HUES48 (cell line): Measurements from ENCODE around the gene SAT1.

Experiments used
- H3K27ac ChIP-seq: one replicate; pipeline ENCODE4 v1.7.0; 2013; ENCODE audit warnings: low read depth, low read length, inconsistent platforms
- H3K27me3 ChIP-seq: 2 replicates; pipeline ENCODE4 v1.6.1; 2013; ENCODE audit warnings: mild to moderate bottlenecking, low read length; ENCODE audit not compliant: control insufficient read depth, insufficient read depth
- H3K36me3 ChIP-seq: 2 replicates; pipeline ENCODE4 v1.6.1; 2013; ENCODE audit warnings: low read length; ENCODE audit not compliant: control insufficient read depth, insufficient read depth
- H3K4me1 ChIP-seq: 2 replicates; pipeline ENCODE4 v1.6.1; 2013; ENCODE audit warnings: mild to moderate bottlenecking, low read length; ENCODE audit not compliant: control insufficient read depth, insufficient read depth
- H3K4me3 ChIP-seq: 2 replicates; pipeline ENCODE4 v1.5.1; 2013; ENCODE audit warnings: mild to moderate bottlenecking, low read depth, low read length
- H3K9ac ChIP-seq: 2 replicates; pipeline ENCODE4 v1.6.1; 2013; ENCODE audit warnings: mild to moderate bottlenecking, low read depth, low read length, moderate library complexity
- H3K9me3 ChIP-seq: 2 replicates; pipeline ENCODE4 v1.6.1; 2013; ENCODE audit warnings: low read length; ENCODE audit not compliant: control insufficient read depth, insufficient read depth

Gene SAT1

DNA sequence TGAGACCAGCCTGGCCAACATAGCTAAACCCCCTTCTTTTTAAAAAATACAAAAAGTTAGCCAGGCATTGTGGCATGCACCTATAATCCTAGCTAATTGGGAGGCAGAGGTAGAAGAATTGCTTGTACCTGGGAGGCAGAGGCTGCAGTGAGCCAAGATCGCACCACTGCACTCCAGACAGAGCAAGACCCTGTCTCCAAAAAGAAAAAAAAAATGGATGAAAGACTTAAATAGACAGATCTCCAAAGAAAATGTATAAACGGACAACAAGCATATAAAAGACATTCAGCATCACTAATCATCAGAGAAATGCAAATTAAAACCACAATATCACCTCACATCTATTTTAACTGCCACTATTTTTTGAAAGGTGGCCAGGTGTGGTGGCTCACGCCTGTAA is 6.6 kb upstream of the SAT1 start:
- Histone ChIP-seq H3K27me3 (no peaks in the 10 kb centered on the region), H3K4me1 (no peaks in the 10 kb centered on the region), H3K4me3 (no peak overlapping the region), H3K9ac (no peak overlapping the region), H3K9me3 (no peaks in the 10 kb centered on the region), H3K36me3 (no peaks in the 10 kb centered on the region), H3K27ac (no peak overlapping the region)

DNA sequence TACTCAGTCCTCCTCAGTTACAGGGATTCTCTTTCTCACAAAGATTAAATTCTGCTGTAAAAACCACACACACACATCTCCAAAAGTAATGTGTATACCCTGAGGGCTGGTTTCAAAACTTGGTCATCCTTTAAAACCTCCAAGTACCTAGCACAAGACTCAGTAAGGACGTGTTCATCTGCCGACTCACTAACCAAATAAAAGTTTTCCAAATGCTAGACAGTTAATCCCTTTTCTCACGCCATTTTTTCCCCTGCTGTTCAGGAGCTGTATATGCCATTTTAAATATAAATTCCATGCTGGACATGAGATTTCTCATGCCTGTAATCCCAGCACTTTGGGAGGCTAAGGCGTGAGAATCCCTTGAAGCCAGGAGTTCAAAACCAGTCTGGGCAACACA is 3.9 kb upstream of the SAT1 start:
- Histone ChIP-seq H3K4me3 (no peak overlapping the region), H3K4me1 (peaks cover 12% of the 10 kb centered on the region), H3K9ac (no peak overlapping the region), H3K27me3 (no peaks in the 10 kb centered on the region), H3K36me3 (no peaks in the 10 kb centered on the region), H3K27ac (no peak overlapping the region), H3K9me3 (no peaks in the 10 kb centered on the region)

DNA sequence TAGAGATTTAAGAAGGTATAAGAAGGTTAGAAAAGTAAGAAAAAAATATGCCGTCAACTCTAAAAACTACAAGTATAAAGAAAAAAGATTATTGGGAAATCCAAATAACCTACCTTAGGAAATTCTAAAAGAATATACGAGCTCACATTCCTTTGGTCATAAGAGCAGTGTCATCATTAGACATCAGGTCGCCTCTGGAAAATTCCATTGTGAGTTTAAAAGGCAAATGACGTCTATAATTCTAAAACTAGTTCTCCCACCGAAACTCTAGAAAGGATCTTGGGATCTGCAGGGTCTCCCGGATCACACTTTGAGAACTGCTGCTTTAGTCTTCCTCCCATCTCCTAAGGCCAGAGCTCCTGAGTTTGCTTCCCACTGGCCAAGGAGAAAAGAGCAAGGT is 518 bp upstream of the SAT1 start:
- peak overlapping the region; percentile 38 for H3K4me3 ChIP-seq
- H3K4me1 ChIP-seq, result peaks cover 13% of the 10 kb centered on the region
- H3K27me3 ChIP-seq, result no peaks in the 10 kb centered on the region
- H3K27ac ChIP-seq, result peak overlapping the region; percentile 26
- H3K9me3 ChIP-seq, result no peaks in the 10 kb centered on the region
- no peak overlapping the region for H3K9ac ChIP-seq
- H3K36me3 ChIP-seq, result peaks cover 18% of the 10 kb centered on the region

DNA sequence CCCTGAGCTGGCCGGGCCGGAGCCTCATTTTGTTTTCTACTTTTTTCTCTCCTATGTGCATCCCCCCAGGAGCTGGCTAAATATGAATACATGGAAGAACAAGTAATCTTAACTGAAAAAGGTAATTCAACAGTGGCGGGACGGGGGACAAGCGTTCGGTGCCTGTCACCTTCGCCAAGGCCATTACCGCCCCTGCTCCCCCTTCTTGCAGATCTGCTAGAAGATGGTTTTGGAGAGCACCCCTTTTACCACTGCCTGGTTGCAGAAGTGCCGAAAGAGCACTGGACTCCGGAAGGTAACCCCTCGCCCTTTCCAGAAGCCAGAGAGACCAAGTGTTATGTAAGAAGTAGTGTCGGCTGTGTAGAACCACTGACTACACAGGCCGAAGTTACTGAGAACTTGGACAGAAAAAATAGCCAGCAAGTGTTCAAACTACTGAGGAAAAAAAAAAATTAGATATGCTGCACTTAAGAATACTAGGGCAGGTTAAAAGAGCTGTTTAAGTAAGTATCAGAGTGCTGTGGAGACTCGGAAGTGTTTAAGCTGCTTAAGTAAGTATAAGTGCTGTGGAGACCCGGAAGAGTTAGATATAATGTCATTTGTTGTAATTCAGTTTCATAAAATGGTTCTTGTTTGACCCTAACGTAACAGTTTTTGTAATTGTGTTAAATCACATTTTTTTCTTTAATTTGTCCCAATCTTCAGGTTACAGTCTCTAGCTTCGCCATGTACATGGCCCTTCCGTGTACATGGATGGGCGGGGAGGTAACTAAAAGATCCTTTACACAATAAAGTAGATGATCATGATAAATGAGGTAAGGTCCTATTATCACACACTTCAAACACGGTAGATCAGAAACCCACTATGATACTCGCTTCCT is 856 bp downstream of the SAT1 start:
- Histone ChIP-seq H3K4me1 (peaks cover 19% of the 10 kb centered on the region), H3K36me3 (peaks cover 18% of the 10 kb centered on the region), H3K27ac (no peak overlapping the region), H3K27me3 (no peaks in the 10 kb centered on the region), H3K9ac (no peak overlapping the region), H3K9me3 (no peaks in the 10 kb centered on the region), H3K4me3 (peak overlapping the region; percentile 79)

DNA sequence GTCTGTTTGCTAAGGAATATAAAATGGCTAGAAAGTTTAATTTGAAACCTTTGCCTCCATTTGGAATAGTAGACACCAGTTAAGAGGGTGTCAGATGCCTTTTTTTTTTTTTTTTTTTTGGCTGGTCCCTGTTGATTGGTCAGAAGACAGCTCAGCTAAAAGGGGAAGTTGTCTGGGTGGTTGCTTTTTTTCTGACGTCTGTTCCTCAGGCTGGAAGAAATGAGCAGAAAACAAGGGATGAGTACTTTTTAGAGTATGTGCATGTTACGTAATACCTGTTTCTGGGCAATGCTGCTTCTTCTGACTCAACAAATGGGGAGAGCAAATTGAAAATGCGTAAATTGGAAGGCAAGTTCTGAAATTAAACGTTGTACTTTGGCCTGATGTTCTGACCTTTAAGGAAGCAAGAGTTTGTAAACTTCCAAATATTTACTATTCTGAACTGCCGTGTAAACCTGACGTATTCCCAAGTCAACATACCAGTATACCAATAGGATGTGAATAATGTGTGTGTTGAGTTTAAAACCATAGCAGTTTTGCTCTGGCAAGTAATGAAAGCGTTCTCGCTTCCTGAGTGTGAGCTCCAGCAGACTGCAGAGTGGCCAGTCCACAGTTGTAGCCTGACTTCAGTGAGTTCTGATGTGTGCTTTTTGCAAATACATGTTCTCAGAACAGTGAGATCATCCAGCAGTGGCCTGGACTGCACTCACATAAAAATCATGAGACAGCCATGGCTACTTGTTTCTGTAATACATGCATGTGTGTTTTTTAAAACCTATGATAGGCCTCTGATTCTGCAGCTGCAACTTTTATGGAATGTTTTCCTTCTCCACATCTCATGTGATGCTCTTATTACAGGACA is 1.7 kb downstream of the SAT1 start:
- Histone ChIP-seq H3K9me3 (no peaks in the 10 kb centered on the region), H3K4me1 (peaks cover 19% of the 10 kb centered on the region), H3K4me3 (peak overlapping the region; percentile 79), H3K36me3 (peaks cover 18% of the 10 kb centered on the region), H3K27ac (no peak overlapping the region), H3K9ac (no peak overlapping the region), H3K27me3 (no peaks in the 10 kb centered on the region)

DNA sequence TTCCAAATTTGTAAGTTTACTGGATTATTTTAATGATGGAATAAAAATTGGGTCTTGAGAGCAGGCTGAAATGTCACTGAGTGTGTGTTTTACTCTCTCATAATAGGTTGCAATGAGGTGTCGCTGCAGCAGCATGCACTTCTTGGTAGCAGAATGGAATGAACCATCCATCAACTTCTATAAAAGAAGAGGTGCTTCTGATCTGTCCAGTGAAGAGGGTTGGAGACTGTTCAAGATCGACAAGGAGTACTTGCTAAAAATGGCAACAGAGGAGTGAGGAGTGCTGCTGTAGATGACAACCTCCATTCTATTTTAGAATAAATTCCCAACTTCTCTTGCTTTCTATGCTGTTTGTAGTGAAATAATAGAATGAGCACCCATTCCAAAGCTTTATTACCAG is 2.6 kb downstream of the SAT1 start:
- Histone ChIP-seq H3K27ac (no peak overlapping the region), H3K4me3 (no peak overlapping the region), H3K27me3 (no peaks in the 10 kb centered on the region), H3K9me3 (no peaks in the 10 kb centered on the region), H3K9ac (no peak overlapping the region), H3K36me3 (peaks cover 18% of the 10 kb centered on the region), H3K4me1 (peaks cover 19% of the 10 kb centered on the region)

DNA sequence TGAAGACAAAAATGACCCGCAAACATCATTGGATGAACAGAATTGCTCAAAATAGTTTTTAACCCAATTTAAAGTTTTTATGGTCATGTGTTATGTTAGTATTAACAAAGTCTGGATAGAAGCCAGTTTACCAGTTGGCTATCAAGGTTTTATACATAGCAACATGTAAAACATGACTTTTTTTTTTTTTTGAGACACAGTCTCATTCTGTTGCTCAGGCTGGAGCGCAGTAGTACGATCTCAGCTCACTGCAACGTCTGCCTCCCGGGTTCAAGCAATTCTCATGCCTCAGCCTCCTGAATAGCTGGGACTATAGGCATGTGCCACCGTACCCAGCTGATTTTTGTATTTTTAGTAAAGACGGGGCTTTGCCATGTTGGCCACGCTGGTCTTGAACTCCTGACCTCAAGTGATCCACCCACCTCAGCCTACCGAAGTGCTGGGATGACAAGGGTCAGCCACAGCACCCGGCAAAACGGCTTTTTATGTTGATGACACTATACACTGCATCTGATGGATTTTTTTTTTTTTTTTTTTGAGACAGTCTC is 3.4 kb downstream of the SAT1 start:
- H3K9me3 ChIP-seq, result no peaks in the 10 kb centered on the region
- H3K36me3 ChIP-seq, result peaks cover 18% of the 10 kb centered on the region
- no peaks in the 10 kb centered on the region for H3K27me3 ChIP-seq
- H3K4me1 ChIP-seq, result peaks cover 19% of the 10 kb centered on the region
- no peak overlapping the region for H3K27ac ChIP-seq
- no peak overlapping the region for H3K4me3 ChIP-seq
- no peak overlapping the region for H3K9ac ChIP-seq

DNA sequence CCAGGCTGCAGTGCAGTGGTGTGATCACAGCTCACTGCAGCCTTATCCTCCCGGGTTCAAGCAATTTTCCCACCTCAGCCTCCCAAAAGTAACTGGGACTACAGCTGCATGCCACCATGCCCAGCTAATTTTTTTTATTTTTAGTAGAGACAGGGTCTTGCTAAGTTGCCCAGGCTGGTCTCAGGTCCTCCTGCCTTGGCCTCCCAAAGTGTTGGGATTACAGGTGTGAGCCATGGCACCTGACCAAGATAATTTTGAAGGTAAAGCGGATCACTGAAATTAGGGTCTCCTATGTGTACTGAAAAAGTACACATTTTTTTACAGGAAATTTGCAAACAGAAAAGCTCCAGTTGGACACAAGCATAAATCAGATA is 4.8 kb downstream of the SAT1 start:
- H3K4me1 ChIP-seq, result peaks cover 11% of the 10 kb centered on the region; the same call in 1 of the 2 replicates
- H3K4me3 ChIP-seq, result no peak overlapping the region
- no peak overlapping the region for H3K27ac ChIP-seq
- peaks cover 18% of the 10 kb centered on the region for H3K36me3 ChIP-seq
- no peak overlapping the region for H3K9ac ChIP-seq
- no peaks in the 10 kb centered on the region for H3K27me3 ChIP-seq
- H3K9me3 ChIP-seq, result no peaks in the 10 kb centered on the region

DNA sequence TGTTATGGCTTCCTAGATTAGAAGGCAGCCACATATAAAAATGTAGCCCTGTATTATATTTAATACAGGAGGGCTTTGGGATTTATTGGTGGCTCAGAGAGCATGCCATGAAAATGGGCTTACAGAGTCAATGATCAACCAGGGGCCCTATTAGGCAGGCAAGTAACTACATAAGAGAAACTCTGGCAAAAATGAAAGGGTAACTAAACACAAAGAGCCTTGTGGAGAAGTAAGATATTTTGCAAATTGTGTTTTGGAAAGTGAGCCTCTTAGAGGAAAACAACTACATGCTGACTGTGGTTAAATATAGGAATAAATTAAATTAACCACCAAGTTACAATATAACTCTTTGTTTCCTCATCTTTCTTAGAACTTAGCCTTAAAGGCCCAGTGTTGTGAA is 5.5 kb downstream of the SAT1 start:
- Histone ChIP-seq H3K27me3 (no peaks in the 10 kb centered on the region), H3K36me3 (peaks cover 18% of the 10 kb centered on the region), H3K9ac (no peak overlapping the region), H3K4me3 (no peak overlapping the region), H3K27ac (no peak overlapping the region), H3K4me1 (peaks cover 16% of the 10 kb centered on the region; the same call in 1 of the 2 replicates), H3K9me3 (no peaks in the 10 kb centered on the region)

DNA sequence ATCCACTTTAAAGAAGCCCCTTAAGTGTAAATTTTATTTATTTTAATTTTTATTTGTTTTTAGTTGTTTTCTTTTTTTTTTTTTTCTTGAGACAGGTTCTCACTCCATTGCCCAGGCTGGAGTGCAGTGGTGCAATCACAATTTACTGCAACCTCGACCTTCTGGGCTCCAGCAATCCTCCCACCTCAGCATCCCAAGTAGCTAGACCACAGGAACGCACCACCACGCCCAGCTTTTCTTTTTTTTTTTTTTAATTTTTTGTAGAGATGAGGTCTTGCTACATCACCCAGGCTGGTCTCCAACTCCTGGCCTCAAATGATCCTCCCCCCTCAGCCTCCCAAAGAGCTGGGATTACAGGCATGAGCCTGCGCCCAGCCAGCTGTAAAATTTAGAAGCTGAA is 6.0 kb downstream of the SAT1 start:
- Histone ChIP-seq H3K27ac (no peak overlapping the region), H3K9me3 (no peaks in the 10 kb centered on the region)

More for the DNA sequence above, 6.0 kb downstream of the SAT1 start:
- H3K4me3 ChIP-seq, result no peak overlapping the region
- H3K27me3 ChIP-seq, result no peaks in the 10 kb centered on the region
- no peak overlapping the region for H3K9ac ChIP-seq
- H3K4me1 ChIP-seq, result peaks cover 13% of the 10 kb centered on the region; the same call in 1 of the 2 replicates
- peaks cover 18% of the 10 kb centered on the region for H3K36me3 ChIP-seq
